ENCODE results near the gene MLH3.

DNA sequence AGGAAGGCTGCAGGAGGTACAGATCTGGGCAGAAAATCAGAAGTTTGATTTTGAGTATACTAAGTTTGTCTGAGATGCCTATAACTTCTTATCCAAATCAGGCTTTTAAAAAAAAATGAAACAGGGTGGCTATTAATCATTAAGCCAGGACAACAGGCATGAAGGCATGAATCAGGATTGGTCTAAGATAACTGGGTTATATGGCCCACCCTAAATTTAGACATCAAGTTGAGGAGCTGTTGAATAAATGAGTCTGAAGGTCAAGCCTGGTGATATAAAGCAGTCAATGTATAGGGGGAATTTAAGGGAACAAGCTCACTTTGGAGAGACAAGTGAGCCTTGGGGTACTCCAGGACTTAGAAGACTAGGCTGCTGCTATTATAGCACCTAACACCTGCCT, 46.9 kb upstream of the MLH3 start:
- TF ChIP-seq MYC (IDR thresholded peaks at IDR 0.05; ENCODE audit: low read depth, low read length) = no peak
- TF ChIP-seq, protein P1, sequence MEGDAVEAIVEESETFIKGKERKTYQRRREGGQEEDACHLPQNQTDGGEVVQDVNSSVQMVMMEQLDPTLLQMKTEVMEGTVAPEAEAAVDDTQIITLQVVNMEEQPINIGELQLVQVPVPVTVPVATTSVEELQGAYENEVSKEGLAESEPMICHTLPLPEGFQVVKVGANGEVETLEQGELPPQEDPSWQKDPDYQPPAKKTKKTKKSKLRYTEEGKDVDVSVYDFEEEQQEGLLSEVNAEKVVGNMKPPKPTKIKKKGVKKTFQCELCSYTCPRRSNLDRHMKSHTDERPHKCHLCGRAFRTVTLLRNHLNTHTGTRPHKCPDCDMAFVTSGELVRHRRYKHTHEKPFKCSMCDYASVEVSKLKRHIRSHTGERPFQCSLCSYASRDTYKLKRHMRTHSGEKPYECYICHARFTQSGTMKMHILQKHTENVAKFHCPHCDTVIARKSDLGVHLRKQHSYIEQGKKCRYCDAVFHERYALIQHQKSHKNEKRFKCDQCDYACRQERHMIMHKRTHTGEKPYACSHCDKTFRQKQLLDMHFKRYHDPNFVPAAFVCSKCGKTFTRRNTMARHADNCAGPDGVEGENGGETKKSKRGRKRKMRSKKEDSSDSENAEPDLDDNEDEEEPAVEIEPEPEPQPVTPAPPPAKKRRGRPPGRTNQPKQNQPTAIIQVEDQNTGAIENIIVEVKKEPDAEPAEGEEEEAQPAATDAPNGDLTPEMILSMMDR (IDR thresholded peaks at IDR 0.05; ENCODE audit: extremely low read depth in 1 of 2, insufficient read depth in 1 of 2, low read depth in 1 of 2, low read length in 2 of 2) = no peak
- no peak for TF ChIP-seq POLR2A (IDR thresholded peaks at IDR 0.05; ENCODE audit: low read depth, low read length)
- TF ChIP-seq EZH2 (IDR thresholded peaks at IDR 0.05; ENCODE audit: borderline replicate concordance, low read depth, low read length, severe bottlenecking) = no peak

Data from endothelial cell of umbilical vein (primary cell).